Stomach smooth muscle (tissue), 2 donors: ENCODE measurements around the gene PPP6R3.
"Not testable (repeated sequence)": the region's sequence is repeated elsewhere in the genome, so short reads cannot be mapped to it uniquely, and the experiment has no call there.

Experiments
- H3K27ac ChIP-seq: one replicate; pipeline ENCODE4 v1.7.0; 2013; ENCODE audit warnings: mild to moderate bottlenecking, low read length, inconsistent platforms
- H3K27me3 ChIP-seq, 2 donors: one replicate each; pipeline ENCODE4 v1.7.0; 2013; ENCODE audit warnings: low read length in 2 of 2; ENCODE audit not compliant: insufficient read depth in 2 of 2, control insufficient read depth in 1 of 2
- H3K36me3 ChIP-seq, 2 donors: one replicate each; pipeline ENCODE4 v1.7.0; 2013; ENCODE audit warnings: low read length in 2 of 2; ENCODE audit not compliant: control insufficient read depth in 2 of 2, insufficient read depth in 2 of 2
- H3K4me1 ChIP-seq: one replicate; pipeline ENCODE4 v1.7.0; 2013; ENCODE audit warnings: low read length; ENCODE audit not compliant: control insufficient read depth, insufficient read depth
- H3K4me3 ChIP-seq, 2 donors: one replicate each; pipeline ENCODE4 v1.7.0; 2013; ENCODE audit warnings: low read length in 2 of 2
- H3K9ac ChIP-seq, 2 donors: one replicate each; pipeline ENCODE4 v1.7.0; 2013; ENCODE audit warnings: low read length in 2 of 2, mild to moderate bottlenecking in 1 of 2
- H3K9me3 ChIP-seq, 2 donors: one replicate each; pipeline ENCODE4 v1.7.0; 2013; ENCODE audit warnings: low read length in 2 of 2; ENCODE audit not compliant: control insufficient read depth in 2 of 2
- donor health status: healthy.
- donor health status: Pancreatic carcinoma.

PPP6R3 gene

GRCh38 chr11:68457898-68458249 is 2.7 kb upstream of the PPP6R3 start:
- Histone ChIP-seq H3K36me3 (no peaks in the 10 kb centered on the region), H3K27ac (no peak overlapping the region), H3K4me1 (peaks cover 16% of the 10 kb centered on the region), H3K9ac (no peak overlapping the region), H3K27me3 (no peaks in the 10 kb centered on the region), H3K9me3 (no peaks in the 10 kb centered on the region), H3K4me3 (no peak overlapping the region)

GRCh38 chr11:68458340-68458739 is 2.2 kb upstream of the PPP6R3 start:
- peaks cover 20% of the 10 kb centered on the region for H3K4me1 ChIP-seq
- not testable (repeated sequence) for H3K9me3 ChIP-seq, H3K4me3 ChIP-seq, H3K27me3 ChIP-seq, H3K36me3 ChIP-seq, H3K9ac ChIP-seq, H3K27ac ChIP-seq

DNA sequence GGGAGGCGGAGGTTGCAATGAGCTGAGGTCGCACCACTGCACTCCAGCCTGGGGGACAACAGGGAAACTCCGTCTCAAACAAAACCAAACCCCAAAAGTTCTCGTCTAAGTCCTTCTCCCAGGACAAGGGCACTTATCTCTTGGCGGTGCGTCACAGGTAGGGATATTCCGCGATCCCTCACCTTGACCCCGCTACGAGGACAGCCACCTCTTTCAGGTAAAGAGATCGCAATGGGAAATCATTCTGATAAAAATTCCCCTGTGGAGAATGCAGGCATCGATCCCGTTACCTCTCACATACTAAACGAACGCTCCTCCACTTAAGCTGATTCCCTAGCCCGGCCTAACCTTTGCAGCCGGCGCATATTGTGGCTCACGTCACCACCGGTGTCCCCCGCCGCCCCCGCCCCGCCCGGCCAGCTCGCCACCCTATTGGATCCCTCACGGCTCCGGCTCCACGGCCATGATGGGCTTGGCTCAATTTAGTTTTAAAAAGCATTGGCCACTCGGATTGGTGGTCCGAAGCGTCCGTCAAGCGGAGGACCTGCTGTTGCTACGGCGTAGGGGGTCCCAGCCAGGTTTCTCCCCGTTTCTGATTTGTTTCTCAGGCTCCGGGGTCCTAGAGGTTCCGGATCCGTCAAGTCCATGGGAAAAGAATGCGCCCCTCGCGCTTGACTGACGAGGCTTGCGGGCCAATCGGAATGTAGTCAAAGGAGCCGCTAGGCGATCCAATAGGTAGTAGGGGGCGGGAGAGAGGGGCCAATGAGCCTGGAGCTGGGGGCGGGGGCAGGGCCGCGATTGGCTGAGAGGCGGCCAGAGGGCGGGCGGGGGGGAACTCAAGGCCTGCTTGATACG is 439 bp upstream of the PPP6R3 start:
- H3K4me3 ChIP-seq, result peak overlapping the region; percentile 78 to 83
- H3K9me3 ChIP-seq, result no peaks in the 10 kb centered on the region
- peak overlapping the region; percentile 91 for H3K27ac ChIP-seq
- peaks cover 25% of the 10 kb centered on the region for H3K4me1 ChIP-seq
- H3K36me3 ChIP-seq, result no peaks in the 10 kb centered on the region
- no peaks in the 10 kb centered on the region for H3K27me3 ChIP-seq
- H3K9ac ChIP-seq, result peak overlapping the region; percentile 76 to 86

GRCh38 chr11:68461575-68461917 is 994 bp downstream of the PPP6R3 start:
- peaks cover 27% of the 10 kb centered on the region for H3K4me1 ChIP-seq
- H3K27ac ChIP-seq, result peak overlapping the region; percentile 31
- H3K9ac ChIP-seq, result peak overlapping the region; percentile 76 to 80
- no peaks in the 10 kb centered on the region for H3K27me3 ChIP-seq
- H3K36me3 ChIP-seq, result no peaks in the 10 kb centered on the region
- H3K9me3 ChIP-seq, result no peaks in the 10 kb centered on the region
- H3K4me3 ChIP-seq, result peak overlapping the region; percentile 83 to 91

GRCh38 chr11:68463714-68464113 is 3.2 kb downstream of the PPP6R3 start:
- Histone ChIP-seq H3K4me3 (peak overlapping the region in 1 of 2 donors; percentile 40), H3K9me3 (no peaks in the 10 kb centered on the region), H3K36me3 (no peaks in the 10 kb centered on the region), H3K27me3 (no peaks in the 10 kb centered on the region), H3K9ac (no peak overlapping the region), H3K4me1 (peaks cover 39% of the 10 kb centered on the region), H3K27ac (no peak overlapping the region)

GRCh38 chr11:68467201-68467834 is 6.8 kb downstream of the PPP6R3 start:
- Histone ChIP-seq H3K27me3 (no peaks in the 10 kb centered on the region), H3K9me3 (no peaks in the 10 kb centered on the region), H3K4me1 (peaks cover 58% of the 10 kb centered on the region), H3K9ac (no peak overlapping the region), H3K27ac (no peak overlapping the region), H3K36me3 (peaks cover 0 to 3% of the 10 kb centered on the region in 2 donors), H3K4me3 (no peak overlapping the region)

GRCh38 chr11:68468217-68468828 is 7.8 kb downstream of the PPP6R3 start:
- H3K4me1 ChIP-seq, result peaks cover 50% of the 10 kb centered on the region
- peaks cover 0 to 5% of the 10 kb centered on the region in 2 donors for H3K36me3 ChIP-seq
- no peak overlapping the region for H3K9ac ChIP-seq
- no peak overlapping the region for H3K27ac ChIP-seq
- H3K4me3 ChIP-seq, result no peak overlapping the region
- H3K27me3 ChIP-seq, result no peaks in the 10 kb centered on the region
- no peaks in the 10 kb centered on the region for H3K9me3 ChIP-seq

DNA sequence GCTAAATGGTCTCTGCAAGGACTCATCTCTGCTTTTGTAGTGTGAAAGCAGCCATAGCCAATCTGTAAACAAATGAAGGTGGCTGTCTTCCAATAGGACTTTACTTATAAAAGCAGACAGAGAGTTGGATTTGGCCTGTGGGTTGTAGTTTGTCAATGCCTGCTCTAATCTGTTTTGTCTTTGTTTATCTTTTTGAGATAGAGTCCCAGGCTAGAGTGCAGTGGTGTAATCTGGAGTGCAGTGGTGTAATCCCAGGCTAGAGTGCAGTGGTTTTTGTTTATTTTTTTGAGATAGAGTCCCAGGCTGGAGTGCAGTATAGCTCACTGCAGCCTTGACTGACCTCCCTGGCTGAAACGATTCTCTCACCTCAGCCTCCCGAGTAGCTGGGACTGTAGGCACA is 8.6 kb downstream of the PPP6R3 start:
- Histone ChIP-seq H3K9me3 (no peaks in the 10 kb centered on the region), H3K27me3 (no peaks in the 10 kb centered on the region), H3K27ac (no peak overlapping the region), H3K36me3 (peaks cover 0 to 5% of the 10 kb centered on the region in 2 donors), H3K9ac (no peak overlapping the region), H3K4me1 (peaks cover 44% of the 10 kb centered on the region), H3K4me3 (no peak overlapping the region)

DNA sequence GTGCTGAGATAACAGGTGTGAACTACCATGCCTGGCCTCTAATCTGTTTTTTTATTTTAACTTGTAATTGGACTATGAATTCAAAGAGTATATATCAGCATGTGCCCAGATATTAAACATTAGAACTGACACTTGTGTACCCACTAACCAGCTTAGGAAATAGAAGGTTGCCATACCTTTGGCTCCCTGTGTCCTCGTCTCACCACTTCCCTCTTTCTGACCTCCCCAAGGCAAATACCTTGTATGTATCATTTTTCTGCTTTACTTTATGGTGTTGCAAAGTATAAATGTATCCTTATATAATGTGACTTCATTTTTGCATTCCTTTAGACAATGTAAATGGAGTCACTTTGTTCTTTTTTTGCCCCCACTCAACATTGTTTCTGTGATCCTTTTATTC is 9.1 kb downstream of the PPP6R3 start:
- no peak overlapping the region for H3K4me3 ChIP-seq
- H3K4me1 ChIP-seq, result peaks cover 44% of the 10 kb centered on the region
- H3K9me3 ChIP-seq, result no peaks in the 10 kb centered on the region
- H3K9ac ChIP-seq, result no peak overlapping the region
- H3K27ac ChIP-seq, result no peak overlapping the region
- peaks cover 0 to 5% of the 10 kb centered on the region in 2 donors for H3K36me3 ChIP-seq
- H3K27me3 ChIP-seq, result no peaks in the 10 kb centered on the region

DNA sequence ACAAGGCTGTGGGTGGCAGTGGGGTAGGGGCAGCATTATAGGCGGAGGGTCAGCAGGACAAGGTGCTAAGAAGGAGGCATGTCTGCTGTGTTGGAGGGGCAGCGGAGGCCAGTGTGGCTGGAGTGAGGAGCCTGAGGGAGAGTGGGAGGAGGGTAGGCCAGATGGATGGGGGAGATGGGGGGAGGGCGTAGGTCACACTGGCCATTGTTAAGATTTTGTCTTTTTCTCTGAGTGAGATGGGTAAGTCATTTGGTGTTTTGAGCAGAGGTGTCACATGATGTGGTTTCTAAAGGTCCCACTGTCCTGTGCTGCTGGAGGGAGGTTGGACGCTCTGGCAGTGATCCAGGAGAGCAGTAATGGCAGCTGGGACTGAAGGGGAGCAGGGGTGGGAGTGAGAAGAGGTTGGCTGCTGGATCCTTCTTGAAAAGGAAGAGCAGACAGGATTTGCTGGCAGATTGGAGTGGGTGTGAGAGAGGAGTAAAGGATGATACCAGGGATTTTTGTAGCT is 9.8 kb downstream of the PPP6R3 start:
- no peaks in the 10 kb centered on the region for H3K27me3 ChIP-seq
- H3K4me1 ChIP-seq, result peaks cover 44% of the 10 kb centered on the region
- no peaks in the 10 kb centered on the region for H3K9me3 ChIP-seq
- no peak overlapping the region for H3K27ac ChIP-seq
- H3K36me3 ChIP-seq, result peaks cover 0 to 5% of the 10 kb centered on the region in 2 donors
- no peak overlapping the region for H3K9ac ChIP-seq
- no peak overlapping the region for H3K4me3 ChIP-seq
